Colonic mucosa (tissue), 4 donors: ENCODE data around the gene WDR7. TPM values are rescaled to one million over a fixed set of nuclear protein-coding genes. Genes with fewer than 3 reads are reported as not detected.

Experiments
- DNase-seq: peaks from one replicate; pipeline ENCODE4 v3.0.0-alpha.2; 2020
- H3K27ac ChIP-seq: fragments of 200-600 bp; one replicate; pipeline ENCODE4 v1.8.0; 2021
- H3K27me3 ChIP-seq: fragments of 200-600 bp; one replicate; pipeline ENCODE4 v1.8.0; 2021
- H3K36me3 ChIP-seq: fragments of 200-600 bp; one replicate; pipeline ENCODE4 v1.8.0; 2021
- H3K4me1 ChIP-seq: fragments of 200-600 bp; one replicate; pipeline ENCODE4 v1.8.0; 2021; ENCODE audit warnings: mild to moderate bottlenecking
- H3K4me3 ChIP-seq: fragments of 200-600 bp; one replicate; pipeline ENCODE4 v1.8.0; 2021
- H3K9ac ChIP-seq, 2 donors: one replicate each; pipeline ENCODE4 v1.7.0; 2013; ENCODE audit warnings: control low read depth in 2 of 2, low read depth in 2 of 2, low read length in 2 of 2
- H3K9me3 ChIP-seq: fragments of 200-600 bp; one replicate; pipeline ENCODE4 v1.8.0; 2021
- intact Hi-C: fragments of 100-400 bp; cut with DNase I; formaldehyde crosslinking; loops from one replicate; pipeline ENCODE4 v1.14.1; 2022
- total RNA-seq, 2 donors: library from RNA; stranded (reverse); fragmentation: NEBNext Ultra II Directional in 1 of 2; extraction: Animal tissue kit (Norgen Biotek cat#: 25700) in 1 of 2; gene quantifications; one replicate each; pipeline ENCODE4 v1.2.1, GENCODE V29; 2021
- TF ChIP-seq, protein P1 (sequence below): fragments of 200-600 bp; IDR thresholded peaks from one replicate; pipeline ENCODE4 v1.8.0; 2022; ENCODE audit warnings: antibody characterized with exemption, mild to moderate bottlenecking
- donor health status: healthy.
- donor health status: DM: no; HTN: no; CAD: no.
- donor health status: DM: no; HTN: no; CAD: no.

WDR7 gene
- total RNA-seq, 2 donors from 2014 or later: 16.8 to 21.2 TPM

DNA sequence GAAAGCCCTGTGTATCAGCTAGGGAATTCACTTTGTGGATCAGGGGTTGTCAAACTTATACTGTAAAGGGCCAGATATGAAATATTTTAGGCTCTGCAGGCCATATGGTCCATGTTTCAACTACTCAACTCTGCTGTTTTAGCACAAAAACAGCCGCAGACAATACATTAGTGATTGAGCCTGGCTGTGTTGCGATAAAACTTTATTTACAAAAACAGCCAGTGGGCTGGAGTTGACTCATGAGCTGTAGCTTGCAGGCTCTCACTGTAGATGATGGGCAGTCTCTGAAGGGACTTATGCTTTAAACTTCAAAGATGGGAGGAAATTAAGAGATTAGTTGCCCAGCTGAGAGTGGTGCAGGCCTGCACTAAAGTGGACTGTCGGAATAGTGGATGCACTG is 33.1 kb downstream of the WDR7 start:
- intact Hi-C loops: no loop called here
- Histone ChIP-seq H3K36me3 (no peaks in the 10 kb centered on the region), H3K4me1 (no peaks in the 10 kb centered on the region), H3K9ac (no peak overlapping the region), H3K9me3 (no peaks in the 10 kb centered on the region), H3K4me3 (no peak overlapping the region), H3K27me3 (no peaks in the 10 kb centered on the region), H3K27ac (no peak overlapping the region)
- TF ChIP-seq, protein P1, sequence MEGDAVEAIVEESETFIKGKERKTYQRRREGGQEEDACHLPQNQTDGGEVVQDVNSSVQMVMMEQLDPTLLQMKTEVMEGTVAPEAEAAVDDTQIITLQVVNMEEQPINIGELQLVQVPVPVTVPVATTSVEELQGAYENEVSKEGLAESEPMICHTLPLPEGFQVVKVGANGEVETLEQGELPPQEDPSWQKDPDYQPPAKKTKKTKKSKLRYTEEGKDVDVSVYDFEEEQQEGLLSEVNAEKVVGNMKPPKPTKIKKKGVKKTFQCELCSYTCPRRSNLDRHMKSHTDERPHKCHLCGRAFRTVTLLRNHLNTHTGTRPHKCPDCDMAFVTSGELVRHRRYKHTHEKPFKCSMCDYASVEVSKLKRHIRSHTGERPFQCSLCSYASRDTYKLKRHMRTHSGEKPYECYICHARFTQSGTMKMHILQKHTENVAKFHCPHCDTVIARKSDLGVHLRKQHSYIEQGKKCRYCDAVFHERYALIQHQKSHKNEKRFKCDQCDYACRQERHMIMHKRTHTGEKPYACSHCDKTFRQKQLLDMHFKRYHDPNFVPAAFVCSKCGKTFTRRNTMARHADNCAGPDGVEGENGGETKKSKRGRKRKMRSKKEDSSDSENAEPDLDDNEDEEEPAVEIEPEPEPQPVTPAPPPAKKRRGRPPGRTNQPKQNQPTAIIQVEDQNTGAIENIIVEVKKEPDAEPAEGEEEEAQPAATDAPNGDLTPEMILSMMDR: no peak
- no peak for DNase-seq

DNA sequence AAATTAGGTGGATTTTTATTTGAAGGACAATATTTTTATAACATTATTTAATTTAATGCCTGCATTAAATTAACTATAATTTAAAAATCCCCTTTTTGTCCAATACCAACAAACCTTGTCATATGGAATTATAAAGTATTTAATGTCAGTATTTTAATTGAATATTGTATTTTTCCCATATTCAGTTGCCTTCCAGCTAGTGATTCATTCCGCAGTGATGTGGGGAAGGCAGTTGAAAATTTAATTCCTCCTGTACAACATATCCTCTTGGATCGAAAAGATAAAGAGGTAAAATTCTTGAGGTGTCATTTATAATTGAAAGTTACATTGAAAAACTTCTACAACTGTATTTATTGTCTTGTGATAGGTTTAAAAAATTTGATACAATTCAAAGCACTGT is 40.4 kb downstream of the WDR7 start:
- H3K36me3 ChIP-seq: no peaks in the 10 kb centered on the region
- no peak overlapping the region for H3K27ac ChIP-seq
- no peak for DNase-seq
- H3K4me1 ChIP-seq: no peaks in the 10 kb centered on the region
- TF ChIP-seq, protein P1: no peak
- no peaks in the 10 kb centered on the region for H3K27me3 ChIP-seq
- H3K9ac ChIP-seq: no peak overlapping the region
- intact Hi-C loops: no loop called here
- no peak overlapping the region for H3K4me3 ChIP-seq
- no peaks in the 10 kb centered on the region for H3K9me3 ChIP-seq

DNA sequence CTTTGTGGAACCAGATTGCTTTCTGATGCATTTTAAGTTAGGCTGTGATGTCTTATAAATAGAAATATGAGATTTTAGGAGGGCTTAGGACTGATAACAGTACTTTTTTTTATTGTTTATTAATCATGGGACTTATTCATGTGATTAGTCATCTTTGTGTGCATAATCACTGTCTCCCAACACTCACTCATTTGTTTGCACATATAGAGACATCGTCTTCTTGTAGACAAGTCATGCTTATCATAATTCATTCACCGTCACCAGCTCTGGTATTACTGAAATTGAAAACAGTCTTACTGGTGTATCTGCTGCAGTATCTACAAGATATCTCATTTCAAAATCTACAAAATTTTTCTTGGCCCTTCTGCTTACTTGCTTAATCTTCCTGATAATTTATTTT is 45.8 kb downstream of the WDR7 start:
- no peak overlapping the region for H3K9ac ChIP-seq
- no peaks in the 10 kb centered on the region for H3K36me3 ChIP-seq
- H3K27me3 ChIP-seq: no peaks in the 10 kb centered on the region
- no peaks in the 10 kb centered on the region for H3K9me3 ChIP-seq
- DNase-seq: no peak
- intact Hi-C loops: no loop called here
- H3K27ac ChIP-seq: no peak overlapping the region
- TF ChIP-seq, protein P1: no peak
- H3K4me3 ChIP-seq: no peak overlapping the region
- H3K4me1 ChIP-seq: no peaks in the 10 kb centered on the region

DNA sequence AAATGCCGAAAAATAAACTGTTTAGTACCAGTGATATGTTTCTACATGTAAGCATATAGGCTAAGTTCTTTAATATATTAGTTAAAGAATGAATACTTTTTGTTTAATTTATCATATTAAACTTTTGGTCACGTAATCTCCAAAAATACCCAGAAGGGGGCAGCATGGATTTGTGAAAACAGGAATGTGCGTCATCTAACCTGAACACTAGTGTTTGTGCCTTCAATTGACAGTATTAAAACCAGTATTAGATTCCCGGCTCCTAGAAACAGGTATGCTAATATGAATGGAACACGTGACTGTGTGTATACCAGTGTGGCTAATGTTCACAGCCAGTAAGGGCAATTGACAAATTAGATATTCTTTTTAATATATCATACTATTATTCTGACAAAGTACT is 51.8 kb downstream of the WDR7 start:
- Histone ChIP-seq H3K9ac (no peak overlapping the region), H3K27me3 (no peaks in the 10 kb centered on the region), H3K4me3 (no peak overlapping the region), H3K9me3 (no peaks in the 10 kb centered on the region), H3K36me3 (no peaks in the 10 kb centered on the region), H3K4me1 (no peaks in the 10 kb centered on the region), H3K27ac (no peak overlapping the region)
- TF ChIP-seq, protein P1: no peak
- intact Hi-C loops: no loop called here
- peak; percentile 22 for DNase-seq

DNA sequence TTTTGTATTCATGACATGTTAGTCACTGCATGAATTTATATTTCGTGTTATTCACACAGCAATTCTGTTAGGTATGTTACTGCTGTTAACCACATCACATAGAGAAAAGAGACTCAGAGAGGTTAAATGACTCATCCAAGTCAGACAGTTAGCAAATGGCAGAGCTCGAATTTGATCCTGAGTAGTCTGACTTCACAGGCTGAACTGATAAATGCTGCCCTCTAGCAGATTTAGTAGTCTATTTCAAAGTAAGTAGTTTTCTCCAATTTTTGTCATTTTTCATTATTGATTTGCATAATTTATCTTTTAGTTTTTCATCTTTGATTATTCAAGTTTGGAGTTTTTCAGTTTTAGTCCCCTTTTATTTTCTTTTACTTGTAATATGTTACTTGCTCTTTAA is 58.3 kb downstream of the WDR7 start:
- no peak for DNase-seq
- no peak overlapping the region for H3K4me3 ChIP-seq

More for the DNA sequence above, 58.3 kb downstream of the WDR7 start:
- Histone ChIP-seq H3K9ac (no peak overlapping the region), H3K27me3 (no peaks in the 10 kb centered on the region), H3K9me3 (no peaks in the 10 kb centered on the region), H3K36me3 (no peaks in the 10 kb centered on the region), H3K27ac (no peak overlapping the region), H3K4me1 (no peaks in the 10 kb centered on the region)
- TF ChIP-seq, protein P1: no peak
- intact Hi-C loops: no loop called here
